ENCODE data around the gene PPFIA2. TPM values are rescaled to one million over a fixed set of nuclear protein-coding genes. Genes with fewer than 3 reads are reported as not detected.

PPFIA2 gene
- total RNA-seq, 1 donor from 2014 or later, result not detected

DNA sequence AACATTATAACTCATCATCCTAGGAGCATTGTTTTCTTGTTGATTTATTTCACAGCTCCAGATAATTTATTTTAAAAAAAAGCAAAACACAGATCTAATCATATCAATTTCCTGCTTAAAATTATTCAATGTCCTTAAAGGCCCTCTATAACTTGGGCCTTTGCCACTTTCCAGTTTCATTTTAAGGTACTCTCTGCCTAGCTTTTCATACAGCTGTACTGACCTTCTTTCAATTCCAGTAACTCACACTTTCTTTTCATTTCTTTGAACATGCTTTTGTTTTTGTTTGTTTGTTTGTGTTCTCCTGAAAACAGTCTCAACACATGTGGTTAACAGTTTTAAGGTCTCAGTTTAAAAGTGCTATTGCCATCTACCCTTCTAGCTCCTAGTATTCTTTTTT lies 399.4 kb downstream of the PPFIA2 start:
- ATAC-seq (ENCODE audit: low read depth) (no peak), DNase-seq (no peak)
- TF ChIP-seq, protein P1, sequence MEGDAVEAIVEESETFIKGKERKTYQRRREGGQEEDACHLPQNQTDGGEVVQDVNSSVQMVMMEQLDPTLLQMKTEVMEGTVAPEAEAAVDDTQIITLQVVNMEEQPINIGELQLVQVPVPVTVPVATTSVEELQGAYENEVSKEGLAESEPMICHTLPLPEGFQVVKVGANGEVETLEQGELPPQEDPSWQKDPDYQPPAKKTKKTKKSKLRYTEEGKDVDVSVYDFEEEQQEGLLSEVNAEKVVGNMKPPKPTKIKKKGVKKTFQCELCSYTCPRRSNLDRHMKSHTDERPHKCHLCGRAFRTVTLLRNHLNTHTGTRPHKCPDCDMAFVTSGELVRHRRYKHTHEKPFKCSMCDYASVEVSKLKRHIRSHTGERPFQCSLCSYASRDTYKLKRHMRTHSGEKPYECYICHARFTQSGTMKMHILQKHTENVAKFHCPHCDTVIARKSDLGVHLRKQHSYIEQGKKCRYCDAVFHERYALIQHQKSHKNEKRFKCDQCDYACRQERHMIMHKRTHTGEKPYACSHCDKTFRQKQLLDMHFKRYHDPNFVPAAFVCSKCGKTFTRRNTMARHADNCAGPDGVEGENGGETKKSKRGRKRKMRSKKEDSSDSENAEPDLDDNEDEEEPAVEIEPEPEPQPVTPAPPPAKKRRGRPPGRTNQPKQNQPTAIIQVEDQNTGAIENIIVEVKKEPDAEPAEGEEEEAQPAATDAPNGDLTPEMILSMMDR (IDR thresholded peaks at IDR 0.05), result no peak
- H3K4me1 Mint-ChIP-seq, result no peaks in the 10 kb centered on the region
- H3K27ac Mint-ChIP-seq, result no peak overlapping the region
- H3K9me3 Mint-ChIP-seq, result no peaks in the 10 kb centered on the region
- intact Hi-C loops (cut with micrococcal nuclease), result no loop called here
- H3K36me3 Mint-ChIP-seq (ENCODE audit: low read depth), result no peaks in the 10 kb centered on the region
- H3K4me3 Mint-ChIP-seq, result no peak overlapping the region
- ChIA-PET POLR2A (no interaction called here), CTCF (no interaction called here)
- no peaks in the 10 kb centered on the region for H3K27me3 Mint-ChIP-seq

DNA sequence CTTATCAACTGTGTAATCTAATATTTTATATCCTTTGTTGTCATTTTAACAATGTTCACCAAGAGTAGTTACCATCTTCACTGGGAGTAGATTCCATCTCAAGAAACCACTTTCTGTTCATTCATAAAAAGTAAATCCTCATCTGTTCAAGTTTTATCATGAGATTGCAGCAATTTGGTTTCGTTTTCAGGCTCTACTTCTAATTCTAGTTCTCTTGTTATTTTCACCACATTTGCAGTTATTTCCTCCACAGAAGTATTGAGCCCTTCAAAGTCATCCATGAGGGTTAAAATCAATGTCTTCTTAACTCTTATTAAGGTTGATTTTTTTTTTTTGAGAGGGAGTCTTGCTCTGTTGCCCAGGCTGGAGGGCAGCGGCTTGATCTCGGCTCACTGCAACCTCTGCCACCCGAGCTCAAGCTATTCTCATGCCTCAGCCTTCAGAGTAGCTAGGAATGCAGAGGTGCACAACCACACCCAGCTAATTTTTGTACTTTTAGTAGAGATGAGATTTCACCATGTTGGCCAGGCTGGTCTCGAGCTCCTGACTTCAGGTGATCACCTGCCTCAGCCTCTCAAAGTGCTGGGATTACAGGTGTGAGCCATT lies 404.7 kb downstream of the PPFIA2 start:
- Mint-ChIP-seq H3K9me3 (peaks cover 2% of the 10 kb centered on the region), H3K4me3 (no peak overlapping the region), H3K27ac (no peak overlapping the region), H3K36me3 (ENCODE audit: low read depth) (no peaks in the 10 kb centered on the region), H3K4me1 (no peaks in the 10 kb centered on the region), H3K27me3 (no peaks in the 10 kb centered on the region)
- TF ChIP-seq, protein P1 (IDR thresholded peaks at IDR 0.05), result no peak
- POLR2A ChIA-PET, result no interaction called here
- CTCF ChIA-PET, result no interaction called here
- intact Hi-C loops (cut with micrococcal nuclease), result no loop called here
- ATAC-seq (ENCODE audit: low read depth) (no peak), DNase-seq (no peak)

DNA sequence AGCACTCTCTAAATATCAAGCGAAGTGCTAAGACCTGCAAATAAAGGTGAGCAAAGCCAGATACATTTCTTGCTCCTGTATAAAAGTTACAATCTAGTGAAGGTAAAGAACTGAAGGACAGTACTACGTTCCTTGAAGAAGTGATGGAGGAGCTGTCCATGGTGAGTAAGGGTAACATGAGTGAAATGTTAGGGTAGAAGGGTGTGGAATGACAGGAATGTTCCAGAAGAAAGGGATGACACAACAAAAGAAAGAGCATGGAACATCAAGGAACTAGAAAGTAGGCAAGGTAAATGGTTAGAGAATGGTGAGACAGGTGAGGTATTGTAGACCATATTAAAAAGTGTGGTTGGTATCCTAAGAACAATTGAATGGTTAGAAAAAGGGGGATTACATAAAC lies 408.8 kb downstream of the PPFIA2 start:
- ChIA-PET CTCF (no interaction called here), POLR2A (no interaction called here)
- TF ChIP-seq, protein P1 (IDR thresholded peaks at IDR 0.05), result no peak
- Mint-ChIP-seq H3K36me3 (ENCODE audit: low read depth) (no peaks in the 10 kb centered on the region), H3K27ac (no peak overlapping the region), H3K27me3 (no peaks in the 10 kb centered on the region), H3K4me3 (no peak overlapping the region), H3K9me3 (peaks cover 2% of the 10 kb centered on the region), H3K4me1 (no peaks in the 10 kb centered on the region)
- ATAC-seq (ENCODE audit: low read depth), result no peak
- intact Hi-C loops (cut with micrococcal nuclease), result no loop called here
- DNase-seq, result no peak

DNA sequence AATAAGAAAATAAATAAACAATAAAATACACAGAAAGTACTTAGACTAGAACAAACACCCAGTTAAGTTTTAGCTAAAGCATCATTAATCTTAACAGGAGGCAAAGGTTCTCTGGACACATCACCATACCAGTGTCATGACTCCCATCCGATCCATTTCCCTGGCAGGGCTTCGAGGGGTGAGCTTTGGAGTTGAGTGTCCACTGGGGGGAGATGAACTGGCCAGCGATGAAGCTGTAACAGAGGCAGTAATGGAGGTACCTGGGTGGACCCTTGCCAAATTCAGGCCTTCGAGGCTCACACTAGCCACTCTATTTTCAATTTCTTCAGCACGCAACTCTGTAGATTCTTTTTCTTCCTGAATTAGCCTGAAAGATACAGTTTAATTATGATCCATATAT lies 411.7 kb downstream of the PPFIA2 start:
- POLR2A ChIA-PET, result no interaction called here
- peaks cover under 1% of the 10 kb centered on the region for H3K9me3 Mint-ChIP-seq
- no peak overlapping the region for H3K4me3 Mint-ChIP-seq
- H3K27ac Mint-ChIP-seq, result no peak overlapping the region
- intact Hi-C loops (cut with micrococcal nuclease), result no loop called here
- ATAC-seq (ENCODE audit: low read depth), result no peak
- TF ChIP-seq, protein P1 (IDR thresholded peaks at IDR 0.05), result no peak
- DNase-seq, result no peak
- CTCF ChIA-PET, result no interaction called here
- no peaks in the 10 kb centered on the region for H3K27me3 Mint-ChIP-seq
- H3K4me1 Mint-ChIP-seq, result no peaks in the 10 kb centered on the region
- no peaks in the 10 kb centered on the region for H3K36me3 Mint-ChIP-seq (ENCODE audit: low read depth)

DNA sequence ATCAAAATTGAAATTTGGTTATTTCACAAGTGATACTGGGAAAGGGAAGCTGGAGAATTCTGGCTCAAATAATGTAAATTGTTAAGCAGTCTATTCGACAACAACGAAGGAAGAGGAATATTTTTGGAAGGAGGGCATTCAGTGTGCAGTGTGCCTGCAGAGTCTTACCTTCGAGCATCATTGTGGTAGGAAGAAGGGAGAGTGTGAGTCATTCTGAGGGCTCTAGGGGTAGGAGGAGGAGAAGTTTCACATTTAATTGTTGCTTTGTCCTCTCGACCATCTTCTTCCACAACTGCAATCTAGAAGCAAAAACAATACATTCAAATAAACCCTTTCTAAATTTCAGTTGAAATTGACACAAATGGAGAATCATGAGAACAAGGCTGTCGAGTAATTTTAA lies 418.2 kb downstream of the PPFIA2 start:
- Mint-ChIP-seq H3K9me3 (no peaks in the 10 kb centered on the region), H3K27me3 (no peaks in the 10 kb centered on the region), H3K36me3 (ENCODE audit: low read depth) (no peaks in the 10 kb centered on the region), H3K27ac (no peak overlapping the region), H3K4me1 (no peaks in the 10 kb centered on the region), H3K4me3 (no peak overlapping the region)
- ChIA-PET CTCF (no interaction called here), POLR2A (no interaction called here)
- ATAC-seq (ENCODE audit: low read depth) (no peak), DNase-seq (no peak)
- TF ChIP-seq, protein P1 (IDR thresholded peaks at IDR 0.05), result no peak
- intact Hi-C loops (cut with micrococcal nuclease), result no loop called here

Measured in activated B cell treated with CpG ODN at 0.5 μM for 24 hours (primary cell).